Endodermal cell (in vitro differentiated cells): ENCODE data around the gene GNA12. TPM values are rescaled to one million over a fixed set of nuclear protein-coding genes. Genes with fewer than 3 reads are reported as not detected.
A peak's percentile ranks its signal among the peaks of the same experiment; 100 is the strongest.

Source experiments
- DNase-seq: peaks from one replicate; pipeline ENCODE4 v3.0.0-alpha.2; 2017
- H3K27ac ChIP-seq: 2 replicates; pipeline ENCODE4 v1.5.1; 2013; ENCODE audit warnings: mild to moderate bottlenecking, low read depth, low read length, moderate library complexity
- H3K27me3 ChIP-seq: 2 replicates; pipeline ENCODE4 v1.6.1; 2013; ENCODE audit warnings: mild to moderate bottlenecking, low read length, moderate library complexity; ENCODE audit not compliant: insufficient read depth, control insufficient read depth, poor library complexity, severe bottlenecking
- H3K36me3 ChIP-seq: 2 replicates; pipeline ENCODE4 v1.7.0; 2013; ENCODE audit warnings: mild to moderate bottlenecking, low read length, moderate library complexity; ENCODE audit not compliant: control insufficient read depth, insufficient read depth
- H3K4me1 ChIP-seq: one replicate; pipeline ENCODE4 v1.7.0; 2013; ENCODE audit warnings: low read length; ENCODE audit not compliant: control insufficient read depth, insufficient read depth
- H3K4me3 ChIP-seq: 2 replicates; pipeline ENCODE4 v1.5.1; 2013; ENCODE audit warnings: mild to moderate bottlenecking, low read length, moderate library complexity
- H3K9ac ChIP-seq: 2 replicates; pipeline ENCODE4 v1.6.1; 2013; ENCODE audit warnings: mild to moderate bottlenecking, low read length, moderate library complexity; ENCODE audit not compliant: poor library complexity, severe bottlenecking; ENCODE audit errors: extremely low read depth
- H3K9me3 ChIP-seq: 2 replicates; pipeline ENCODE4 v1.6.1; 2013; ENCODE audit warnings: mild to moderate bottlenecking, low read length, moderate library complexity; ENCODE audit not compliant: control insufficient read depth
- H3K27ac Mint-ChIP-seq: 2 replicates; pipeline ENCODE4 v1.8.0; 2020; ENCODE audit warnings: mixed read lengths
- H3K27me3 Mint-ChIP-seq: 2 replicates; pipeline ENCODE4 v1.8.0; 2021; ENCODE audit warnings: mild to moderate bottlenecking, mixed read lengths; ENCODE audit not compliant: insufficient read depth
- H3K36me3 Mint-ChIP-seq: 2 replicates; pipeline ENCODE4 v1.8.0; 2020; ENCODE audit warnings: low read depth, mixed read lengths
- H3K4me1 Mint-ChIP-seq: 2 replicates; pipeline ENCODE4 v1.8.0; 2020; ENCODE audit warnings: mixed read lengths
- H3K4me3 Mint-ChIP-seq: 2 replicates; pipeline ENCODE4 v1.8.0; 2020; ENCODE audit warnings: mild to moderate bottlenecking, moderate library complexity, mixed read lengths
- H3K9me3 Mint-ChIP-seq: 2 replicates; pipeline ENCODE4 v1.8.0; 2020; ENCODE audit warnings: mild to moderate bottlenecking, mixed read lengths
- CTCF ChIP-seq: fragments of 200-600 bp; sonication (generic); conservative IDR thresholded peaks from 2 replicates; pipeline ENCODE4 v1.5.0; 2021; ENCODE audit warnings: antibody characterized with exemption, mild to moderate bottlenecking
- WGBS, 2 experiments: methylation state at CpG; one replicate each; pipeline versions ENCODE4 v1.1.5 to v1.1.7; 2013; ENCODE audit warnings: missing lambda C conversion rate in 2 of 2, mixed read lengths in 1 of 2; ENCODE audit not compliant: insufficient coverage in 1 of 2, insufficient read length in 1 of 2; 5-methylcytosine and 5-hydroxymethylcytosine counted together
- total RNA-seq, 2 donors: library from RNA; stranded (reverse); fragmentation: NEBNext Ultra II Directional in 1 of 2; extraction: Animal tissue kit (Norgen Biotek cat#: 25700) in 1 of 2; gene quantifications; 2 replicates in 1 of 2; 3 replicates in 1 of 2; pipeline ENCODE4 v1.2.1, GENCODE V29; 2021

The GNA12 gene
- total RNA-seq, 2 donors from 2014 or later, result 55.0 to 64.7 TPM

- WGBS, 2 experiments, result 95 to 99% methylated on average over 16 of the region's 16 CpGs
- peaks cover 3% of the 10 kb centered on the region for H3K4me1 ChIP-seq
These were observed 24.1 kb downstream of the GNA12 start for GRCh38 chr7:2819954-2820397.

GRCh38 chr7:2819161-2819953 is 24.8 kb downstream of the GNA12 start:
- no peaks in the 10 kb centered on the region for H3K27me3 Mint-ChIP-seq
- Histone ChIP-seq H3K27me3 (no peaks in the 10 kb centered on the region), H3K4me3 (no peak overlapping the region), H3K9ac (no peak overlapping the region), H3K4me1 (peaks cover 3% of the 10 kb centered on the region), H3K27ac (no peak overlapping the region), H3K9me3 (no peaks in the 10 kb centered on the region), H3K36me3 (peaks cover 5% of the 10 kb centered on the region)
- no peak overlapping the region for H3K4me3 Mint-ChIP-seq
- WGBS, 2 experiments, result 93% methylated on average over 11 to 15 of the region's 15 CpGs
- peak overlapping the region; percentile 19 for H3K27ac Mint-ChIP-seq
- peak; percentile 16 for DNase-seq
- peaks cover 55% of the 10 kb centered on the region for H3K4me1 Mint-ChIP-seq
- H3K36me3 Mint-ChIP-seq, result peaks cover 4% of the 10 kb centered on the region
- no peak for TF ChIP-seq CTCF
- H3K9me3 Mint-ChIP-seq, result no peaks in the 10 kb centered on the region

More at GRCh38 chr7:2819954-2820397, 24.1 kb downstream of the GNA12 start:
- Mint-ChIP-seq H3K9me3 (no peaks in the 10 kb centered on the region), H3K4me1 (peaks cover 56% of the 10 kb centered on the region), H3K27ac (peak overlapping the region; percentile 19), H3K36me3 (no peaks in the 10 kb centered on the region), H3K4me3 (no peak overlapping the region), H3K27me3 (no peaks in the 10 kb centered on the region)
- peak; percentile 19 for DNase-seq
- Histone ChIP-seq H3K36me3 (peaks cover 5% of the 10 kb centered on the region), H3K9me3 (no peaks in the 10 kb centered on the region), H3K4me3 (no peak overlapping the region), H3K27me3 (no peaks in the 10 kb centered on the region), H3K27ac (no peak overlapping the region), H3K9ac (no peak overlapping the region)
- TF ChIP-seq CTCF, result no peak

GRCh38 chr7:2818653-2819052 is 25.5 kb downstream of the GNA12 start:
- H3K4me3 ChIP-seq, result no peak overlapping the region
- no peak overlapping the region for H3K9ac ChIP-seq
- no peak for TF ChIP-seq CTCF
- no peak overlapping the region for H3K4me3 Mint-ChIP-seq
- H3K9me3 ChIP-seq, result no peaks in the 10 kb centered on the region
- 86 to 96% methylated on average over 8 to 12 of the region's 12 CpGs for WGBS, 2 experiments
- H3K36me3 Mint-ChIP-seq, result peaks cover 4% of the 10 kb centered on the region
- H3K4me1 Mint-ChIP-seq, result peaks cover 53% of the 10 kb centered on the region
- no peaks in the 10 kb centered on the region for H3K9me3 Mint-ChIP-seq
- no peaks in the 10 kb centered on the region for H3K27me3 ChIP-seq
- H3K27ac ChIP-seq, result no peak overlapping the region
- H3K27me3 Mint-ChIP-seq, result no peaks in the 10 kb centered on the region
- H3K27ac Mint-ChIP-seq, result no peak overlapping the region
- H3K4me1 ChIP-seq, result peaks cover 3% of the 10 kb centered on the region
- peaks cover 5% of the 10 kb centered on the region for H3K36me3 ChIP-seq
- DNase-seq, result no peak
